Measurements from ENCODE around the gene SPOCD1.

DNA sequence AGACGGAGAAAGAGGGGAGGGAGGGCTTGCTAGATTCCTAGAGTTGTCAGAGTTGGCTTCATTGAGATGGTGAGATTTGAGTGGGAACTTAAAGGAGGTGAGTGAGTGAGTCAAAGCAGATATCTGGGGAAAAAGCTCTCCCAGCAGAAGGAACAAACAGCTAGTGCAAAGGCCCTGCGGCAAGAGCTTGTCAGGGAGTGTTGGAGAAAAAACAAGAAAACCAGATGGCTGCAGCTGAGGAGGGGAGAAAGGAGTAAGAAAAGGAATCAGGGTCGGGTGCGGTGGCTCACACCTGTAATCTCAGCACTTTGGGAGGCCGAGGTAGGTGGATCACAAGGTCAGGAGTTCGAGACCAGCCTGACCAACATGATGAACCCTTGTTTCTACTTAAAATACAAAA lies 40.3 kb upstream of the SPOCD1 start:
- TF ChIP-seq, protein P1, sequence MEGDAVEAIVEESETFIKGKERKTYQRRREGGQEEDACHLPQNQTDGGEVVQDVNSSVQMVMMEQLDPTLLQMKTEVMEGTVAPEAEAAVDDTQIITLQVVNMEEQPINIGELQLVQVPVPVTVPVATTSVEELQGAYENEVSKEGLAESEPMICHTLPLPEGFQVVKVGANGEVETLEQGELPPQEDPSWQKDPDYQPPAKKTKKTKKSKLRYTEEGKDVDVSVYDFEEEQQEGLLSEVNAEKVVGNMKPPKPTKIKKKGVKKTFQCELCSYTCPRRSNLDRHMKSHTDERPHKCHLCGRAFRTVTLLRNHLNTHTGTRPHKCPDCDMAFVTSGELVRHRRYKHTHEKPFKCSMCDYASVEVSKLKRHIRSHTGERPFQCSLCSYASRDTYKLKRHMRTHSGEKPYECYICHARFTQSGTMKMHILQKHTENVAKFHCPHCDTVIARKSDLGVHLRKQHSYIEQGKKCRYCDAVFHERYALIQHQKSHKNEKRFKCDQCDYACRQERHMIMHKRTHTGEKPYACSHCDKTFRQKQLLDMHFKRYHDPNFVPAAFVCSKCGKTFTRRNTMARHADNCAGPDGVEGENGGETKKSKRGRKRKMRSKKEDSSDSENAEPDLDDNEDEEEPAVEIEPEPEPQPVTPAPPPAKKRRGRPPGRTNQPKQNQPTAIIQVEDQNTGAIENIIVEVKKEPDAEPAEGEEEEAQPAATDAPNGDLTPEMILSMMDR (conservative IDR thresholded peaks at IDR 0.05; ENCODE audit: low read length), result no peak
- no peak for TF ChIP-seq EZH2phosphoT487 (IDR thresholded peaks at IDR 0.05; ENCODE audit: borderline replicate concordance, low read depth, low read length)
